CD4-positive, alpha-beta memory T cell (primary cell): ENCODE measurements around the gene TTLL6. TPM values are rescaled to one million over a fixed set of nuclear protein-coding genes. Genes with fewer than 3 reads are reported as not detected.

ENCODE experiments used
- CTCF ChIA-PET: fragments of 350-600 bp; sonication (Branson Sonifier 250); formaldehyde crosslinking; loops from one replicate; lab custom pipeline; 2021; ENCODE audit warnings: inconsistent platforms; ENCODE audit not compliant: partially characterized antibody; lab: Charles Lee
- POLR2A ChIA-PET: fragments of 350-600 bp; sonication (Branson Sonifier 250); formaldehyde crosslinking; loops from one replicate; lab custom pipeline; 2021; ENCODE audit not compliant: partially characterized antibody; lab: Charles Lee
- DNase-seq, 5 donors: peaks; one replicate each; pipeline versions ENCODE4 v3.0.0 to v3.0.0-alpha.2; 2020 to 2022; ENCODE audit warnings: mixed read lengths in 1 of 5
- H3K27ac ChIP-seq: one replicate; pipeline ENCODE4 v1.7.0; 2013; ENCODE audit warnings: low read depth, low read length
- H3K27me3 ChIP-seq: 2 replicates; pipeline ENCODE4 v1.7.0; 2013; ENCODE audit warnings: mild to moderate bottlenecking, low read length, moderate library complexity; ENCODE audit not compliant: insufficient read depth
- H3K36me3 ChIP-seq: 2 replicates; pipeline ENCODE4 v1.7.0; 2013; ENCODE audit warnings: mild to moderate bottlenecking, low read length, moderate library complexity; ENCODE audit not compliant: insufficient read depth
- H3K4me1 ChIP-seq: 2 replicates; pipeline ENCODE4 v1.7.0; 2013; ENCODE audit warnings: mild to moderate bottlenecking, low read length, moderate library complexity; ENCODE audit not compliant: insufficient read depth
- H3K4me3 ChIP-seq, 2 donors: one replicate each; pipeline ENCODE4 v1.7.0; 2013; ENCODE audit warnings: low read length in 2 of 2, mild to moderate bottlenecking in 1 of 2
- H3K9me3 ChIP-seq, 2 donors: one replicate each; pipeline ENCODE4 v1.7.0; 2013; ENCODE audit warnings: low read length in 2 of 2, control low read depth in 1 of 2; ENCODE audit not compliant: control insufficient read depth in 1 of 2
- H3K27ac Mint-ChIP-seq, 7 donors: one replicate each; pipeline ENCODE4 v1.8.0; 2020 to 2021; ENCODE audit warnings: mixed read lengths in 7 of 7, mild to moderate bottlenecking in 6 of 7, inconsistent platforms in 3 of 7, moderate library complexity in 3 of 7
- H3K27me3 Mint-ChIP-seq, 2 donors: one replicate each; pipeline ENCODE4 v1.8.0; 2020 to 2021; ENCODE audit warnings: mixed read lengths in 2 of 2
- H3K36me3 Mint-ChIP-seq, 2 donors: one replicate each; pipeline ENCODE4 v1.8.0; 2020 to 2021; ENCODE audit warnings: mixed read lengths in 2 of 2, inconsistent platforms in 1 of 2, mild to moderate bottlenecking in 1 of 2
- H3K4me1 Mint-ChIP-seq, 4 donors: one replicate each; pipeline ENCODE4 v1.8.0; 2020 to 2021; ENCODE audit warnings: mixed read lengths in 4 of 4, mild to moderate bottlenecking in 1 of 4
- H3K4me3 Mint-ChIP-seq, 8 donors: one replicate each; pipeline ENCODE4 v1.8.0; 2020 to 2021; ENCODE audit warnings: mixed read lengths in 8 of 8, mild to moderate bottlenecking in 7 of 8, moderate library complexity in 6 of 8, inconsistent platforms in 3 of 8
- H3K9me3 Mint-ChIP-seq, 8 donors: one replicate each; pipeline ENCODE4 v1.8.0; 2020 to 2021; ENCODE audit warnings: mixed read lengths in 8 of 8, mild to moderate bottlenecking in 5 of 8, inconsistent platforms in 3 of 8, moderate library complexity in 1 of 8
- intact Hi-C: fragments of 100-400 bp; cut with micrococcal nuclease; formaldehyde crosslinking; loops from one replicate; pipeline ENCODE4 v1.15.1; 2023
- polyA plus RNA-seq, 2 donors: library from polyadenylated mRNA; unstranded; fragments of 300-500 nt; fragmentation: Illumina TruSeq; gene quantifications; one replicate each; pipeline ENCODE4 v1.2.3, GENCODE V29; 2021
- total RNA-seq, 2 experiments: library from RNA; stranded (reverse); gene quantifications; one replicate each; pipeline ENCODE4 v1.2.3, GENCODE V29; 2021

Gene TTLL6
- total and polyA plus RNA-seq, 4 experiments from 2014 or later = not detected

- Mint-ChIP-seq H3K9me3 (peaks cover 0 to 15% (median 3%) of the 10 kb centered on the region in 8 donors), H3K4me1 (peaks cover 11 to 36% (median 29%) of the 10 kb centered on the region in 4 donors), H3K27me3 (peaks cover 71% of the 10 kb centered on the region in 2 donors), H3K27ac (peak overlapping the region in 2 of 7 donors; percentile 40 to 59), H3K4me3 (peak overlapping the region in 1 of 8 donors; percentile 26), H3K36me3 (no peaks in the 10 kb centered on the region)
- Histone ChIP-seq H3K4me1 (peaks cover 25% of the 10 kb centered on the region), H3K36me3 (no peaks in the 10 kb centered on the region), H3K9me3 (no peaks in the 10 kb centered on the region), H3K27me3 (peaks cover 97% of the 10 kb centered on the region), H3K4me3 (no peak overlapping the region), H3K27ac (no peak overlapping the region)
- no peak for DNase-seq
- intact Hi-C loops = loop anchor here (2.0 to 5.0 kb wide), 2 partner anchors 15 to 33 kb away; no protein-coding TSS in a partner anchor
- ChIA-PET POLR2A (interaction anchor here (0.5 kb wide), 1 partner anchor 9 kb away, joined by 3 read pairs; no protein-coding TSS in a partner anchor), CTCF (no interaction called here)
Observed at GRCh38 chr17:48749621-48750553, 67.1 kb downstream of the TTLL6 start.

DNA sequence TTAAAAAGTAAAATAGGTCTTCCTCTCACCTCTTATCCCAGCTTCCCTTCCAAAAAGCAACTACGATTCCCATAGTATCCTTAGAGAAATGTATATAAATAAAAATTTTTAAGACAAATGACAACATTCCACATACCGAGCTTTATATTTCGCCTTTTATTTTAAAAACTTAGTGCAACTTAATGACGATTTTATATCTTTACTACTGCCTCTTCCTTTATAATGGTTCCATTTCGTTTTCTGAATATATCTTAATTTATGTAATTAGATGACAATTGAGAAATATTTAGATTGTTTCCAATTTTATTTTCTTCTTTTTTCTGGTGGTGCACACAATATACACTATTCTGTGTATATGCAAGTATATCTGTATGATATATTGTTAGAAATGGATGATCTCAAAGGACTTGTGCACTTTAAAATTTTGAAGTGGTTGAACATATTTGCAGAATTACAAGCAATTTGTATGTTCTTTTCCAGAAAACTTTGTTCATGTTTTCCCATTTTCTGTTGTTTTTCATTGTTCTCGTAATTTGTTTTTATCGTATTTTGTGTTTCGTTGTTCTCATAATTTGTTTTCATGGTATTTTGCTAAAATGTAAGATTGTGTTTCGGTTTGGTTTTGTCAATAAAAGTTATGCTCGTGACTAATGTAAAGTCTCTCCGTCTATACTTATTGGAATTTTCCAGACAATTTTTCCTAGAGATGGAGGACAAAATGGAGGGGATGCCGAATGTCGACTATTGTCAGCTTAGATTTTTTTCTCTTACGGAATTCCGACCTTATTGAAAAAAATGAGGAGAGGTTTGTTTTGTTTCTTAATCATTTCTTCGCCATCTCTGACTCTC, 68.1 kb downstream of the TTLL6 start:
- Mint-ChIP-seq H3K4me3 (peak overlapping the region in 2 of 8 donors; percentile 25 to 26), H3K27me3 (peaks cover 70 to 71% of the 10 kb centered on the region in 2 donors), H3K27ac (peak overlapping the region in 3 of 7 donors; percentile 40 to 59 (median 47)), H3K36me3 (no peaks in the 10 kb centered on the region), H3K9me3 (peaks cover 0 to 15% (median 3%) of the 10 kb centered on the region in 8 donors), H3K4me1 (peaks cover 11 to 29% (median 24%) of the 10 kb centered on the region in 4 donors)
- Histone ChIP-seq H3K9me3 (no peaks in the 10 kb centered on the region), H3K27ac (no peak overlapping the region), H3K36me3 (no peaks in the 10 kb centered on the region), H3K27me3 (peaks cover 95% of the 10 kb centered on the region), H3K4me3 (no peak overlapping the region), H3K4me1 (peaks cover 15% of the 10 kb centered on the region)
- DNase-seq = no peak
- ChIA-PET CTCF (no interaction called here), POLR2A (no interaction called here)
- intact Hi-C loops = no loop called here

- peaks cover 12% of the 10 kb centered on the region for H3K4me1 ChIP-seq
- H3K27me3 Mint-ChIP-seq = peaks cover 70% of the 10 kb centered on the region in 2 donors
- no peaks in the 10 kb centered on the region for H3K36me3 Mint-ChIP-seq
- H3K27ac ChIP-seq = no peak overlapping the region
- CTCF ChIA-PET = interaction anchor here (1.1 kb wide), 1 partner anchor 22 kb away, joined by 3 read pairs; no protein-coding TSS in a partner anchor
- no peak overlapping the region for H3K4me3 ChIP-seq
- H3K4me3 Mint-ChIP-seq = no peak overlapping the region
- H3K27me3 ChIP-seq = peaks cover 88% of the 10 kb centered on the region
- H3K36me3 ChIP-seq = no peaks in the 10 kb centered on the region
- peaks cover 0 to 15% (median 4%) of the 10 kb centered on the region in 8 donors for H3K9me3 Mint-ChIP-seq
- intact Hi-C loops = no loop called here
- no peak overlapping the region for H3K27ac Mint-ChIP-seq
- H3K4me1 Mint-ChIP-seq = peaks cover 11 to 22% (median 15%) of the 10 kb centered on the region in 4 donors
- no peaks in the 10 kb centered on the region for H3K9me3 ChIP-seq
- POLR2A ChIA-PET = interaction anchor here (1.2 to 2.5 kb wide), 2 partner anchors 10 to 24 kb away, joined by 3 to 8 read pairs; no protein-coding TSS in a partner anchor
- DNase-seq = no peak
Observed at GRCh38 chr17:48747445-48748363, 69.3 kb downstream of the TTLL6 start.

- Histone ChIP-seq H3K4me1 (peaks cover 12% of the 10 kb centered on the region), H3K36me3 (no peaks in the 10 kb centered on the region), H3K9me3 (no peaks in the 10 kb centered on the region), H3K27ac (no peak overlapping the region), H3K27me3 (peaks cover 85% of the 10 kb centered on the region), H3K4me3 (no peak overlapping the region)
- Mint-ChIP-seq H3K36me3 (no peaks in the 10 kb centered on the region), H3K27ac (peak overlapping the region in 1 of 7 donors; percentile 67), H3K27me3 (peaks cover 70 to 72% of the 10 kb centered on the region in 2 donors), H3K9me3 (peaks cover 0 to 15% (median 4%) of the 10 kb centered on the region in 8 donors), H3K4me1 (peaks cover 11 to 17% (median 14%) of the 10 kb centered on the region in 4 donors), H3K4me3 (peak overlapping the region in 1 of 8 donors; percentile 72)
- intact Hi-C loops = no loop called here
- ChIA-PET CTCF (interaction anchor here (0.9 to 1.1 kb wide), 2 partner anchors 22 kb away, joined by 3 read pairs; no protein-coding TSS in a partner anchor), POLR2A (interaction anchor here (2.5 kb wide), 1 partner anchor 23 kb away, joined by 8 read pairs; no protein-coding TSS in a partner anchor)
- DNase-seq = no peak
Observed at GRCh38 chr17:48746916-48747444, 70.0 kb downstream of the TTLL6 start.

DNA sequence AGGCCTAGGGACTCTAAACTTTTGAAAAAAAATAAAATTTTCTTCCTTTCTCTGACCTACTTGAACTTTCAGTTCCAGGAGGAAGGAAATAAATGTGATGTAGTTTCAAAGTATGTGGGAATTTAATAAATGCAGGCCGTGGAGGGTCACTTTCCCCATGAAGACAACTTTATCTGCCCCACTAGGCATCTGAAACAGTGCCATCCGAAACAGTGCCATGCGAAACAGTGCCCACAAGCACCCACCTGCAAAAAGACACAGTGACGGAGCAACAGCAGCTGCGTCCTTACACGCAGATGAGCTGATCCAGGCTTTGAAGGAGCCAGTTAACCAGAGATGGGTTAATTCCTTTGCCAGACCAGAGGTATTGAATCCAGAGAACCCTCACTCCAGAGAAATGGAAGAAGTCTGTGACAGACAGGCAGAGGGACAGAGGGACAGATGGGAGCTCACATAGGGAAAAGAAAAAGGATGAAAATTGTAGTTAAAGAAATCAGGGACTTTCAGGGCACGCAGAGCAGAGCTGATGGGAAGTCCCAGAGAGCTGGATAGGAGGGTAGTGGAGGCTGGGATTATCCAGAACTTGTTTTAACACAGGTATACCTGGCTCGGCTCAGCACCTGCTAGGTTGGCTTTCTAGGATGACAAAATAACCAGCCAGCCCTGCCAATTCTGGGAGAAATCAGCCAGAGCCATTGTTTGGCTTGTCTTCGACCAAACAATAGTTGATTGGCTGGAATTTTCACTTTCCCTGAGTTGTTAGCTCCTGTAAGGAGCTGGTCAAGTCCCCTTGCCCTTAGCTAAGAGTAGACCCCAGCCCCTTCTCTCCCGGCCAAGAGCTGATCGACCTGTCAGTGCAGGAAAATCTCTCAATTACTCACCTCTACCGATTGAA, 71.4 kb downstream of the TTLL6 start:
- no peak for DNase-seq
- H3K4me3 ChIP-seq = no peak overlapping the region
- Mint-ChIP-seq H3K27me3 (peaks cover 66 to 70% of the 10 kb centered on the region in 2 donors), H3K36me3 (no peaks in the 10 kb centered on the region), H3K9me3 (peaks cover 0 to 15% (median 4%) of the 10 kb centered on the region in 8 donors), H3K4me3 (peak overlapping the region in 2 of 8 donors; percentile 28 to 72), H3K27ac (peak overlapping the region in 3 of 7 donors; percentile 35 to 67 (median 36)), H3K4me1 (peaks cover 8 to 15% (median 10%) of the 10 kb centered on the region in 4 donors)
- CTCF ChIA-PET = interaction anchor here (1.7 kb wide), 1 partner anchor 22 kb away, joined by 8 read pairs; the partner anchor contains the start of gene PRAC2
- H3K4me1 ChIP-seq = peaks cover 12% of the 10 kb centered on the region
- no peak overlapping the region for H3K27ac ChIP-seq
- H3K9me3 ChIP-seq = no peaks in the 10 kb centered on the region
- intact Hi-C loops = no loop called here
- peaks cover 81% of the 10 kb centered on the region for H3K27me3 ChIP-seq
- POLR2A ChIA-PET = interaction anchor here (1.4 to 2.5 kb wide), 2 partner anchors 10 to 22 kb away, joined by 5 to 8 read pairs; no protein-coding TSS in a partner anchor
- no peaks in the 10 kb centered on the region for H3K36me3 ChIP-seq
